HepG2 (cell line): ENCODE results near the gene XPNPEP2. TPM values are rescaled to one million over a fixed set of nuclear protein-coding genes. Genes with fewer than 3 reads are reported as not detected.

Source experiments
- ATAC-seq: fragments of 200-7000 bp; cut with Tn5 transposase; 3 replicates; pipeline ENCODE4 v1.9.1; 2020; ENCODE audit warnings: mild to moderate bottlenecking, moderate library complexity
- BruUV-seq: library from RNA; stranded (reverse); fragments of 400-500 nt; replicated peaks from 2 replicates; lab custom pipeline; 2021; lab: Mats Ljungman, UMichigan
- CTCF ChIA-PET: fragments of 300-600 bp; formaldehyde crosslinking; extraction: SDS; loops from one replicate; lab custom pipeline; 2021; ENCODE audit warnings: low total read pairs, inconsistent platforms, low intra/inter-chr PET ratio; lab: Yijun Ruan, JAX
- POLR2A ChIA-PET: fragments of 350-600 bp; sonication (Branson Sonifier 250); formaldehyde crosslinking; loops from one replicate; lab custom pipeline; 2020; ENCODE audit warnings: antibody characterized with exemption, inconsistent platforms; lab: Yijun Ruan, JAX
- DNase-seq: peaks from one replicate; pipeline ENCODE4 v3.0.0-alpha.2; 2015; ENCODE audit warnings: low spot score
- FAIRE-seq: peaks from 3 replicates; lab custom pipeline; 2011; peaks lifted over from hg19 to GRCh38; lab: Jason Lieb, UNC
- H2AFZ ChIP-seq: one replicate; pipeline ENCODE4 v1.6.1; 2011; ENCODE audit warnings: low read length, inconsistent platforms
- H3K27ac ChIP-seq: fragments of 300-600 bp; 3 replicates; pipeline ENCODE4 v1.8.0; 2011; ENCODE audit warnings: mixed run types, mild to moderate bottlenecking, mixed read lengths, low read length, inconsistent platforms; ENCODE audit not compliant: insufficient read depth; ENCODE audit errors: extremely low read length
- H3K27me3 ChIP-seq, 2 experiments: fragments of 200-600 bp in 1 of 2; 2 replicates in 1 of 2; 3 replicates in 1 of 2; pipeline versions ENCODE4 v1.6.0 to v1.8.0; 2011; ENCODE audit warnings: low read length in 2 of 2, mild to moderate bottlenecking in 2 of 2, moderate library complexity in 2 of 2, inconsistent platforms in 1 of 2; ENCODE audit not compliant: insufficient read depth in 2 of 2, control insufficient read depth in 1 of 2
- H3K36me3 ChIP-seq, 2 experiments: fragments of 200-600 bp in 1 of 2; replicated peaks in 1 of 2; 2 replicates in 1 of 2; 3 replicates in 1 of 2; pipeline versions ENCODE4 v1.5.1 to v1.8.0; 2011; ENCODE audit warnings: low read length in 2 of 2, inconsistent platforms in 1 of 2; ENCODE audit not compliant: insufficient read depth in 2 of 2, control insufficient read depth in 1 of 2
- H3K4me1 ChIP-seq: 2 replicates; pipeline ENCODE4 v1.5.1; 2012; ENCODE audit warnings: low read length, inconsistent platforms; ENCODE audit not compliant: insufficient read depth
- H3K4me2 ChIP-seq: 2 replicates; pipeline ENCODE4 v1.6.0; 2011; ENCODE audit warnings: low read depth, low read length, inconsistent platforms
- H3K4me3 ChIP-seq, 3 experiments: fragments of 200-600 bp in 1 of 3; sonication (generic), shearing (Covaris generic) in 1 of 3; replicated peaks in 1 of 3; 2 replicates each; pipeline ENCODE4 v1.5.1; 2011 to 2016; ENCODE audit warnings: low read length in 3 of 3, inconsistent platforms in 2 of 3, low read depth in 2 of 3, mild to moderate bottlenecking in 2 of 3, control low read depth in 1 of 3, mixed read lengths in 1 of 3; ENCODE audit not compliant: insufficient read depth in 1 of 3
- H3K79me2 ChIP-seq: one replicate; pipeline ENCODE4 v1.6.1; 2011; ENCODE audit warnings: low read length, inconsistent platforms; ENCODE audit not compliant: insufficient read depth
- H3K9ac ChIP-seq: 2 replicates; pipeline ENCODE4 v1.6.0; 2011; ENCODE audit warnings: mild to moderate bottlenecking, low read depth, low read length, inconsistent platforms; ENCODE audit not compliant: insufficient read depth
- H3K9me3 ChIP-seq: 2 replicates; pipeline ENCODE4 v1.5.1; 2012; ENCODE audit warnings: mild to moderate bottlenecking, low read length
- H4K20me1 ChIP-seq: 2 replicates; pipeline ENCODE4 v1.6.0; 2011; ENCODE audit warnings: inconsistent platforms, mild to moderate bottlenecking, low read length, moderate library complexity; ENCODE audit not compliant: insufficient read depth
- KDM5A ChIP-seq: fragments of 200-600 bp; sonication (generic); IDR thresholded peaks from 2 replicates; pipeline ENCODE4 v1.7.0; 2018; ENCODE audit warnings: antibody characterized with exemption, mild to moderate bottlenecking, low read length, borderline replicate concordance
- MAFK ChIP-seq, 2 experiments: IDR thresholded peaks in 1 of 2; conservative IDR thresholded peaks in 1 of 2; 2 replicates each; pipeline ENCODE4 v1.6.1; 2011; ENCODE audit warnings: improper control_type of control experiment in 2 of 2, low read length in 2 of 2
- POLR2G ChIP-seq: fragments of 200-400 bp; formaldehyde crosslinking; IDR thresholded peaks from 2 replicates; pipeline ENCODE4 v1.6.1; 2018; ENCODE audit warnings: mild to moderate bottlenecking, low read depth, low read length, moderate library complexity
- RARA ChIP-seq: IDR thresholded peaks from 2 replicates; pipeline ENCODE4 v1.6.1; 2016; ENCODE audit warnings: missing genetic modification reagents, missing compliant biosample characterization
- SRSF9 ChIP-seq: fragments of 200-400 bp; formaldehyde crosslinking; IDR thresholded peaks from 2 replicates; pipeline ENCODE4 v1.6.1; 2018; ENCODE audit warnings: borderline replicate concordance, mild to moderate bottlenecking, low read depth, low read length; ENCODE audit not compliant: insufficient read depth, poor library complexity, severe bottlenecking
- TCF7L2 ChIP-seq: IDR thresholded peaks from 2 replicates; pipeline ENCODE4 v1.6.1; 2011; ENCODE audit warnings: mild to moderate bottlenecking, low read depth, low read length, moderate library complexity
- ZKSCAN5 ChIP-seq: sonication (generic); formaldehyde crosslinking; IDR thresholded peaks from 2 replicates; pipeline ENCODE4 v1.5.1; 2020; ENCODE audit warnings: mild to moderate bottlenecking, missing genetic modification reagents
- ZNF629 ChIP-seq: sonication (generic); formaldehyde crosslinking; conservative IDR thresholded peaks from 2 replicates; pipeline ENCODE4 v1.5.0; 2020; ENCODE audit warnings: missing genetic modification reagents
- WGBS: methylation state at CpG from one replicate; pipeline ENCODE4 v1.1.6; 2017; ENCODE audit warnings: low lambda C conversion rate; 5-methylcytosine and 5-hydroxymethylcytosine counted together
- in situ Hi-C: cut with HindIII; loops from 2 replicates; pipeline ENCODE4 v1.10.0; 2017; ENCODE audit warnings: low pct_unique_long_range_greater_than_20kb; ENCODE audit not compliant: extremely low pct_ligation_motif_present
- intact Hi-C: fragments of 100-400 bp; cut with micrococcal nuclease; formaldehyde crosslinking; loops from one replicate; pipeline ENCODE4 v1.10.0; 2022; ENCODE audit not compliant: unreplicated experiment
- polyA plus RNA-seq, 8 experiments: library from polyadenylated mRNA; depleted of rRNA in 3 of 8; stranded (reverse) in 7 of 8; unstranded in 1 of 8; fragments of >200 nt; fragmentation: Illumina TruSeq in 4 of 8; extraction: Trizol in 4 of 8; gene quantifications; 2 replicates each; pipeline versions ENCODE4 v1.2.1 to v1.2.3, GENCODE V29; 2011 to 2016; ENCODE audit warnings: low read depth in 4 of 8, missing spikeins in 1 of 8, mixed read lengths in 1 of 8; ENCODE audit not compliant: insufficient read depth in 1 of 8
- total RNA-seq, 5 experiments: library from RNA; depleted of rRNA; stranded (reverse); fragments of >200 nt; fragmentation: Illumina TruSeq; extraction: Trizol; gene quantifications; 2 replicates each; pipeline ENCODE4 v1.2.3, GENCODE V29; 2016; ENCODE audit warnings: low read depth in 1 of 5
- TF ChIP-seq, protein P1 (sequence below): IDR thresholded peaks from 2 replicates; pipeline ENCODE4 v1.6.1; 2018; ENCODE audit warnings: missing genetic modification reagents
- TF ChIP-seq, protein P2 (sequence below), 2 experiments: sonication (generic) in 1 of 2; formaldehyde crosslinking in 1 of 2; IDR thresholded peaks; 2 replicates each; pipeline versions ENCODE4 v1.5.1 to v1.6.1; 2011 to 2020; ENCODE audit warnings: borderline replicate concordance in 1 of 2, low read depth in 1 of 2, low read length in 1 of 2, mild to moderate bottlenecking in 1 of 2, missing genetic modification reagents in 1 of 2, moderate library complexity in 1 of 2
- TF ChIP-seq, protein P3 (sequence below): IDR thresholded peaks from 2 replicates; pipeline ENCODE4 v1.6.1; 2016; ENCODE audit warnings: mild to moderate bottlenecking, missing biosample characterization, missing genetic modification reagents
- TF ChIP-seq, protein P4 (sequence below), 2 experiments: sonication (generic) in 1 of 2; formaldehyde crosslinking in 1 of 2; IDR thresholded peaks; 2 replicates each; pipeline versions ENCODE4 v1.4.0 to v1.6.1; 2016 to 2020; ENCODE audit warnings: borderline replicate concordance in 1 of 2, low read depth in 1 of 2, mild to moderate bottlenecking in 1 of 2, missing genetic modification reagents in 1 of 2
- TF ChIP-seq, protein P5 (sequence below): sonication (generic); formaldehyde crosslinking; IDR thresholded peaks from 2 replicates; pipeline ENCODE4 v1.5.1; 2020; ENCODE audit warnings: mild to moderate bottlenecking, missing genetic modification reagents, moderate library complexity

The XPNPEP2 gene
- total and polyA plus RNA-seq, 2 of the 13 experiments (the other 11 are each of a cell fraction or from before 2014, with no cell fraction given), result 1.1 to 1.8 TPM

DNA sequence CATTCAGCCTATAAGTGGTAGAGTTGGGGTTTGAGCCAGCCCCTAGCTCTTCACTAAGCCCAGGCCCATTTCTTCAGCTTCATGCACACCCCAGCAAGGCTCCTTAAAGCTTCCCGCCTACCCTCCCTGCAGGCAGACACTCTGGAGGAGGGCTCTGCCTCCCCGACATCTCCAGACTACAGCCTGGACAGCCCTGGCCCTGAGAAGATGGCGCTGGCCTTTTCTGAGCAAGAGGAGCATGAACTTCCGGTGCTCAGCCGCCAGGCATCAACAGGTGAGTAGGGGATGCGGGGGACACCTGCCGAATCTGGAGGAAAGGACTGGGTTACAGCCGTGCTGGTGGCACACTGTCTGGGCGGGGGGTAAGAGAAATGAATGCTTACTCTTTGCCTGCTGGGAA lies 52.0 kb downstream of the XPNPEP2 start (continued):
- TF ChIP-seq, protein P1, sequence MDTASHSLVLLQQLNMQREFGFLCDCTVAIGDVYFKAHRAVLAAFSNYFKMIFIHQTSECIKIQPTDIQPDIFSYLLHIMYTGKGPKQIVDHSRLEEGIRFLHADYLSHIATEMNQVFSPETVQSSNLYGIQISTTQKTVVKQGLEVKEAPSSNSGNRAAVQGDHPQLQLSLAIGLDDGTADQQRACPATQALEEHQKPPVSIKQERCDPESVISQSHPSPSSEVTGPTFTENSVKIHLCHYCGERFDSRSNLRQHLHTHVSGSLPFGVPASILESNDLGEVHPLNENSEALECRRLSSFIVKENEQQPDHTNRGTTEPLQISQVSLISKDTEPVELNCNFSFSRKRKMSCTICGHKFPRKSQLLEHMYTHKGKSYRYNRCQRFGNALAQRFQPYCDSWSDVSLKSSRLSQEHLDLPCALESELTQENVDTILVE (CRISPR knock-in tag), result no peak
- TF ChIP-seq, protein P2, sequence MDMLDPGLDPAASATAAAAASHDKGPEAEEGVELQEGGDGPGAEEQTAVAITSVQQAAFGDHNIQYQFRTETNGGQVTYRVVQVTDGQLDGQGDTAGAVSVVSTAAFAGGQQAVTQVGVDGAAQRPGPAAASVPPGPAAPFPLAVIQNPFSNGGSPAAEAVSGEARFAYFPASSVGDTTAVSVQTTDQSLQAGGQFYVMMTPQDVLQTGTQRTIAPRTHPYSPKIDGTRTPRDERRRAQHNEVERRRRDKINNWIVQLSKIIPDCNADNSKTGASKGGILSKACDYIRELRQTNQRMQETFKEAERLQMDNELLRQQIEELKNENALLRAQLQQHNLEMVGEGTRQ (IDR thresholded peaks at IDR 0.05; ENCODE audit: low read depth, low read length), result no peak
- TF ChIP-seq, protein P2 (CRISPR knock-in tag; IDR thresholded peaks at IDR 0.05; ENCODE audit: borderline replicate concordance), result no peak
- TF ChIP-seq, protein P3, sequence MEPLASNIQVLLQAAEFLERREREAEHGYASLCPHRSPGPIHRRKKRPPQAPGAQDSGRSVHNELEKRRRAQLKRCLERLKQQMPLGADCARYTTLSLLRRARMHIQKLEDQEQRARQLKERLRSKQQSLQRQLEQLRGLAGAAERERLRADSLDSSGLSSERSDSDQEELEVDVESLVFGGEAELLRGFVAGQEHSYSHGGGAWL, result no peak
- TF ChIP-seq RARA (no peak), ZNF629 (CRISPR knock-in tag) (no peak), SRSF9 (no peak)

DNA sequence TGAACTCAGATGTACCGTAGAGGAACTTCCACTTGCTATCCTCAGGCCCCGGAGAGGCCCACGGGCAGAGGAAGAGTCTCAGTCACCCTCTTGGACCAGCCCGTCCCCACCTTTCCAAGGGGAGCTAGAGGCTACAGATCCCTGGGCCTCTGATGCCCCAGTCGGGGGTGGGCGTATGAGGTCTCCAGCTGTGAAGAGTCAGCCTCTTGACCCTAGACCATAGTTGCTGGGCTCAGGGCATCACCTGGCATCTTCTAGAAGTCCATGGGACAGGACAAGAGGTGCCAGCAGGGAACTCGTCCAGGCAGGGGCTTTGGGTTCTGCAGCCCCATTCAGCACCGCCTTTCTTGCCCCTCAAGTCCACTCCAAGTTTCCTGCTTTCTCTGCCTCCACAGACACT lies 52.6 kb downstream of the XPNPEP2 start:
- no peak for ATAC-seq
- 40% methylated on average over 1 of the region's 8 CpGs for WGBS
- intact Hi-C loops, result no loop called here
- no peak for FAIRE-seq
- ChIA-PET CTCF (no interaction called here), POLR2A (no interaction called here)
- no peak overlapping the region for H3K27ac ChIP-seq
- no peaks in the 10 kb centered on the region for H3K27me3 ChIP-seq
- no peak overlapping the region for H3K9ac ChIP-seq
- H4K20me1 ChIP-seq, result no peaks in the 10 kb centered on the region
- no peak for DNase-seq
- no peak overlapping the region for H3K4me2 ChIP-seq
- peaks cover 3% of the 10 kb centered on the region; the same call in 1 of the 2 replicates for H3K4me1 ChIP-seq
- H3K9me3 ChIP-seq, result no peaks in the 10 kb centered on the region
- H3K36me3 ChIP-seq, result no peaks in the 10 kb centered on the region
- no TSS peak for BruUV-seq
- H2AFZ ChIP-seq, result no peak overlapping the region
- in situ Hi-C loops, result no loop called here
- no peaks in the 10 kb centered on the region for H3K79me2 ChIP-seq
- no peak overlapping the region for H3K4me3 ChIP-seq
- TF ChIP-seq MAFK (conservative IDR thresholded peaks at IDR 0.05 in 1 of 2, IDR thresholded peaks at IDR 0.05 in 1 of 2; ENCODE audit: low read length in 2 of 2), result no peak
- TF ChIP-seq ZKSCAN5 (CRISPR knock-in tag), result no peak
- TF ChIP-seq, protein P4, sequence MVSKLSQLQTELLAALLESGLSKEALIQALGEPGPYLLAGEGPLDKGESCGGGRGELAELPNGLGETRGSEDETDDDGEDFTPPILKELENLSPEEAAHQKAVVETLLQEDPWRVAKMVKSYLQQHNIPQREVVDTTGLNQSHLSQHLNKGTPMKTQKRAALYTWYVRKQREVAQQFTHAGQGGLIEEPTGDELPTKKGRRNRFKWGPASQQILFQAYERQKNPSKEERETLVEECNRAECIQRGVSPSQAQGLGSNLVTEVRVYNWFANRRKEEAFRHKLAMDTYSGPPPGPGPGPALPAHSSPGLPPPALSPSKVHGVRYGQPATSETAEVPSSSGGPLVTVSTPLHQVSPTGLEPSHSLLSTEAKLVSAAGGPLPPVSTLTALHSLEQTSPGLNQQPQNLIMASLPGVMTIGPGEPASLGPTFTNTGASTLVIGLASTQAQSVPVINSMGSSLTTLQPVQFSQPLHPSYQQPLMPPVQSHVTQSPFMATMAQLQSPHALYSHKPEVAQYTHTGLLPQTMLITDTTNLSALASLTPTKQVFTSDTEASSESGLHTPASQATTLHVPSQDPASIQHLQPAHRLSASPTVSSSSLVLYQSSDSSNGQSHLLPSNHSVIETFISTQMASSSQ (IDR thresholded peaks at IDR 0.05; ENCODE audit: low read depth), result no peak
- TF ChIP-seq, protein P4 (CRISPR knock-in tag; IDR thresholded peaks at IDR 0.05; ENCODE audit: borderline replicate concordance), result no peak
- TF ChIP-seq KDM5A, result no peak
- TF ChIP-seq, protein P5, sequence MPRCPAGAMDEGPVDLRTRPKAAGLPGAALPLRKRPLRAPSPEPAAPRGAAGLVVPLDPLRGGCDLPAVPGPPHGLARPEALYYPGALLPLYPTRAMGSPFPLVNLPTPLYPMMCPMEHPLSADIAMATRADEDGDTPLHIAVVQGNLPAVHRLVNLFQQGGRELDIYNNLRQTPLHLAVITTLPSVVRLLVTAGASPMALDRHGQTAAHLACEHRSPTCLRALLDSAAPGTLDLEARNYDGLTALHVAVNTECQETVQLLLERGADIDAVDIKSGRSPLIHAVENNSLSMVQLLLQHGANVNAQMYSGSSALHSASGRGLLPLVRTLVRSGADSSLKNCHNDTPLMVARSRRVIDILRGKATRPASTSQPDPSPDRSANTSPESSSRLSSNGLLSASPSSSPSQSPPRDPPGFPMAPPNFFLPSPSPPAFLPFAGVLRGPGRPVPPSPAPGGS (CRISPR knock-in tag), result no peak
- TF ChIP-seq POLR2G, result no peak
- no peak for TF ChIP-seq TCF7L2
